ENCODE measurements around the gene BCAS3. TPM values are rescaled to one million over a fixed set of nuclear protein-coding genes. Genes with fewer than 3 reads are reported as not detected.

The BCAS3 gene
- total and polyA plus RNA-seq, 12 donors = 6.1 to 21.8 (median 17.2) TPM

- intact Hi-C loops (cut with DNase I) = loop anchor here in 1 of 10 donors (5.0 kb wide), 1 partner anchor 34 kb away; no protein-coding TSS in a partner anchor
- 90 to 94% methylated on average over 4 of the region's 4 CpGs for whole genome bisulfite sequencing, 2 donors
- ATAC-seq (no peak), DNase-seq (no peak)
- no peaks in the 10 kb centered on the region for H3K36me3 ChIP-seq
- H3K4me1 ChIP-seq = peaks cover 0 to 45% (median 6%) of the 10 kb centered on the region in 9 donors
- peak overlapping the region in 8 of 10 donors; percentile 35 to 71 (median 59) for H3K27ac ChIP-seq
- no peaks in the 10 kb centered on the region for H3K27me3 ChIP-seq
- no peaks in the 10 kb centered on the region for H3K9me3 ChIP-seq
- no peak overlapping the region for H3K4me3 ChIP-seq
- no peak for TF ChIP-seq CTCF (IDR thresholded peaks at IDR 0.05)
Measured at GRCh38 chr17:61217878-61218437, 540.3 kb downstream of the BCAS3 start.

- no peak for DNase-seq
- Histone ChIP-seq H3K4me1 (peaks cover 0 to 45% (median 6%) of the 10 kb centered on the region in 9 donors), H3K27me3 (no peaks in the 10 kb centered on the region), H3K27ac (peak overlapping the region in 8 of 10 donors; percentile 35 to 71 (median 59)), H3K36me3 (no peaks in the 10 kb centered on the region), H3K9me3 (no peaks in the 10 kb centered on the region), H3K4me3 (no peak overlapping the region)
- peak in 4 of 8 donors; percentile 12 to 64 (median 34) for ATAC-seq
- TF ChIP-seq CTCF (IDR thresholded peaks at IDR 0.05) = no peak
- WGBS, 2 donors = 95 to 98% methylated on average over 1 of the region's 1 CpG
- intact Hi-C loops (cut with DNase I) = loop anchor here in 1 of 10 donors (5.0 kb wide), 1 partner anchor 34 kb away; no protein-coding TSS in a partner anchor
Measured at GRCh38 chr17:61218438-61218837, 540.8 kb downstream of the BCAS3 start.

GRCh38 chr17:61219460-61219859, 541.8 kb downstream of the BCAS3 start:
- H3K27ac ChIP-seq = peak overlapping the region; percentile 1 to 71 (median 55)
- H3K36me3 ChIP-seq = no peaks in the 10 kb centered on the region
- no peak for TF ChIP-seq CTCF (IDR thresholded peaks at IDR 0.05)
- peaks cover 0 to 45% (median 6%) of the 10 kb centered on the region in 9 donors for H3K4me1 ChIP-seq
- no peaks in the 10 kb centered on the region for H3K9me3 ChIP-seq
- intact Hi-C loops (cut with DNase I) = loop anchor here in 1 of 10 donors (5.0 kb wide), 1 partner anchor 33 kb away; no protein-coding TSS in a partner anchor
- peak; percentile 16 to 33 for DNase-seq
- peak; percentile 70 to 93 (median 88) for ATAC-seq
- no peaks in the 10 kb centered on the region for H3K27me3 ChIP-seq
- 32 to 48% methylated on average over 3 of the region's 3 CpGs for WGBS, 2 donors
- H3K4me3 ChIP-seq = no peak overlapping the region

GRCh38 chr17:61221181-61221580, 543.5 kb downstream of the BCAS3 start:
- no peaks in the 10 kb centered on the region for H3K9me3 ChIP-seq
- TF ChIP-seq CTCF (IDR thresholded peaks at IDR 0.05) = no peak
- DNase-seq (no peak), ATAC-seq (no peak)
- no peaks in the 10 kb centered on the region for H3K27me3 ChIP-seq
- peak overlapping the region in 2 of 10 donors; percentile 4 to 8 for H3K27ac ChIP-seq
- H3K36me3 ChIP-seq = no peaks in the 10 kb centered on the region
- H3K4me3 ChIP-seq = no peak overlapping the region
- 81 to 82% methylated on average over 1 of the region's 1 CpG for WGBS, 2 donors
- H3K4me1 ChIP-seq = peaks cover 0 to 45% (median 6%) of the 10 kb centered on the region in 9 donors
- intact Hi-C loops (cut with DNase I) = no loop called here

Data from heart right ventricle (tissue), 16 donors.